Psoas muscle (tissue), 8 donors: ENCODE data around the gene CD46. TPM values are rescaled to one million over a fixed set of nuclear protein-coding genes. Genes with fewer than 3 reads are reported as not detected.
"Not testable (repeated sequence)": the region's sequence is repeated elsewhere in the genome, so short reads cannot be mapped to it uniquely, and the experiment has no call there.

ENCODE experiments used
- ATAC-seq, 4 donors: fragments of 200-7000 bp; cut with Tn5 transposase; one replicate each; pipeline ENCODE4 v1.9.1; 2020; ENCODE audit warnings: moderate library complexity in 3 of 4, mild to moderate bottlenecking in 2 of 4
- DNase-seq, 2 donors: peaks; one replicate each; pipeline ENCODE4 v3.0.0-alpha.2; 2020
- H3K27ac ChIP-seq: fragments of 200-600 bp; one replicate; pipeline ENCODE4 v1.8.0; 2022
- H3K27me3 ChIP-seq, 3 donors: fragments of 200-600 bp in 1 of 3; one replicate each; pipeline versions ENCODE4 v1.6.1 to v1.8.0; 2013 to 2022; ENCODE audit warnings: low read length in 2 of 3, mild to moderate bottlenecking in 2 of 3, moderate library complexity in 1 of 3; ENCODE audit not compliant: insufficient read depth in 3 of 3
- H3K36me3 ChIP-seq, 2 donors: fragments of 200-600 bp in 1 of 2; one replicate each; pipeline versions ENCODE4 v1.6.1 to v1.8.0; 2013 to 2022; ENCODE audit warnings: low read depth in 1 of 2, mild to moderate bottlenecking in 1 of 2, moderate library complexity in 1 of 2; ENCODE audit not compliant: insufficient read depth in 1 of 2
- H3K4me1 ChIP-seq: fragments of 200-600 bp; one replicate; pipeline ENCODE4 v1.8.0; 2022
- H3K4me3 ChIP-seq: fragments of 200-600 bp; one replicate; pipeline ENCODE4 v1.8.0; 2022; ENCODE audit warnings: mild to moderate bottlenecking
- H3K9me3 ChIP-seq: fragments of 200-600 bp; one replicate; pipeline ENCODE4 v1.8.0; 2022
- CTCF ChIP-seq: fragments of 200-600 bp; IDR thresholded peaks from one replicate; pipeline ENCODE4 v1.8.0; 2022; ENCODE audit warnings: antibody characterized with exemption
- WGBS, 3 donors: extraction: QIAGEN DNeasy Blood & Tissue Kit; methylation state at CpG; one replicate each; pipeline versions ENCODE4 v1.1.6 to v1.1.7; 2013; 5-methylcytosine and 5-hydroxymethylcytosine counted together
- intact Hi-C, 2 donors: fragments of 100-400 bp; cut with DNase I; formaldehyde crosslinking; loops; one replicate each; pipeline versions ENCODE4 v1.11.0 to v1.14.2; 2022
- polyA plus RNA-seq, 3 donors: library from polyadenylated mRNA; stranded (reverse); fragments of 200-250 nt; gene quantifications; one replicate each; pipeline ENCODE4 v1.2.3, GENCODE V29; 2013
- total RNA-seq, 4 donors: library from RNA; stranded (reverse); fragmentation: NEBNext Ultra II Directional in 2 of 4; extraction: Animal tissue kit (Norgen Biotek cat#: 25700) in 2 of 4; gene quantifications; one replicate each; pipeline versions ENCODE4 v1.2.1 to v1.2.4, GENCODE V29; 2021 to 2023
- donor health status: healthy with polysubstance abuse.
- donor health status: DM: no; HTN: no; CAD: no; lungs with moderate emphysema.
- donor health status: Bipolar disorder and iron deficiency.
- donor health status: healthy.
- donor health status: DM: yes; HTN: yes; CAD: no.
- donor health status: DM: no; HTN: no; CAD: no.
- donor health status: DM: no; HTN: no; CAD: no.
- donor health status: DM: yes; HTN: yes; CAD: no.

The CD46 gene
- total and polyA plus RNA-seq, 7 donors, result 33.9 to 66.3 (median 44.1) TPM

GRCh38 chr1:207713529-207713928 lies 38.3 kb upstream of the CD46 start:
- DNase-seq, result no peak
- ATAC-seq, result no peak
- H3K4me1 ChIP-seq, result no peaks in the 10 kb centered on the region
- no peak overlapping the region for H3K27ac ChIP-seq
- H3K27me3 ChIP-seq, result no peaks in the 10 kb centered on the region
- no peaks in the 10 kb centered on the region for H3K36me3 ChIP-seq
- 86 to 89% (median 89%) methylated on average over 10 to 12 of the region's 12 CpGs for WGBS, 3 donors
- intact Hi-C loops, result no loop called here
- no peak for TF ChIP-seq CTCF
- no peaks in the 10 kb centered on the region for H3K9me3 ChIP-seq
- no peak overlapping the region for H3K4me3 ChIP-seq

- WGBS, 3 donors, result 77 to 81% (median 78%) methylated on average over 2 of the region's 2 CpGs
- no peak for ATAC-seq
- intact Hi-C loops, result no loop called here
- TF ChIP-seq CTCF, result no peak
- no peak for DNase-seq
- Histone ChIP-seq H3K4me1 (no peaks in the 10 kb centered on the region), H3K36me3 (no peaks in the 10 kb centered on the region), H3K27ac (no peak overlapping the region), H3K9me3 (no peaks in the 10 kb centered on the region), H3K4me3 (no peak overlapping the region), H3K27me3 (no peaks in the 10 kb centered on the region)
Measured at GRCh38 chr1:207719234-207719633, 32.6 kb upstream of the CD46 start.

- H3K27ac ChIP-seq, H3K9me3 ChIP-seq, intact Hi-C loops, H3K4me3 ChIP-seq, DNase-seq, H3K4me1 ChIP-seq, ATAC-seq, H3K36me3 ChIP-seq, H3K27me3 ChIP-seq: not testable (repeated sequence)
- WGBS, 3 donors, result 83 to 90% (median 83%) methylated on average over 4 of the region's 4 CpGs
Measured at GRCh38 chr1:207728200-207728858, 23.5 kb upstream of the CD46 start.

- 67 to 74% (median 73%) methylated on average over 7 to 8 of the region's 8 CpGs for WGBS, 3 donors
- H3K9me3 ChIP-seq, H3K4me1 ChIP-seq, ATAC-seq, intact Hi-C loops, H3K36me3 ChIP-seq, H3K27ac ChIP-seq, H3K4me3 ChIP-seq, DNase-seq, H3K27me3 ChIP-seq: not testable (repeated sequence)
Measured at GRCh38 chr1:207737503-207738157, 14.2 kb upstream of the CD46 start.

GRCh38 chr1:207738158-207738659 lies 13.6 kb upstream of the CD46 start:
- H3K36me3 ChIP-seq, ATAC-seq, intact Hi-C loops, H3K9me3 ChIP-seq, DNase-seq, H3K4me1 ChIP-seq, H3K27me3 ChIP-seq, H3K4me3 ChIP-seq, H3K27ac ChIP-seq: not testable (repeated sequence)
- 37 to 44% (median 43%) methylated on average over 6 of the region's 6 CpGs for WGBS, 3 donors

GRCh38 chr1:207740207-207740606 lies 11.6 kb upstream of the CD46 start:
- Histone ChIP-seq H3K9me3 (no peaks in the 10 kb centered on the region), H3K36me3 (no peaks in the 10 kb centered on the region), H3K27ac (no peak overlapping the region), H3K27me3 (no peaks in the 10 kb centered on the region), H3K4me1 (no peaks in the 10 kb centered on the region), H3K4me3 (no peak overlapping the region)
- DNase-seq (no peak), ATAC-seq (no peak)
- intact Hi-C loops, result no loop called here
- TF ChIP-seq CTCF, result no peak
- WGBS, 3 donors, result 91 to 95% (median 94%) methylated on average over 2 of the region's 2 CpGs
